ENCODE results near the gene UBQLN1. TPM values are rescaled to one million over a fixed set of nuclear protein-coding genes. Genes with fewer than 3 reads are reported as not detected.

The UBQLN1 gene
- total RNA-seq, 1 experiment from 2014 or later: 162 TPM

- H3K36me3 ChIP-seq (ENCODE audit: insufficient read depth, low read length, poor library complexity, severe bottlenecking): peaks cover 66% of the 10 kb centered on the region
- H3K4me1 ChIP-seq (ENCODE audit: insufficient read depth, low read length, poor library complexity, severe bottlenecking): peaks cover 7% of the 10 kb centered on the region
- no peak overlapping the region for H3K4me3 ChIP-seq (ENCODE audit: low read depth, low read length, poor library complexity, severe bottlenecking)
- H3K9me3 ChIP-seq (ENCODE audit: low read depth, low read length, poor library complexity, severe bottlenecking): no peaks in the 10 kb centered on the region
- no TSS peak for BruUV-seq (replicated peaks)
- intact Hi-C loops (cut with micrococcal nuclease; ENCODE audit: unreplicated experiment): no loop called here
- no peaks in the 10 kb centered on the region for H3K27me3 ChIP-seq (replicated peaks; ENCODE audit: insufficient read depth, low read depth, low read length, poor library complexity)
- DNase-seq (ENCODE audit: low spot score): no peak
- ChIA-PET POLR2A (ENCODE audit: low non-redundant PET) (no interaction called here), CTCF (no interaction called here)
- no peak for TF ChIP-seq CTCF (conservative IDR thresholded peaks at IDR 0.05; ENCODE audit: low read depth, low read length)
- TF ChIP-seq EZH2 (IDR thresholded peaks at IDR 0.05; ENCODE audit: borderline replicate concordance, low read depth, low read length, poor library complexity, severe bottlenecking): no peak
- H3K27ac ChIP-seq (ENCODE audit: low read depth, low read length, poor library complexity, severe bottlenecking): no peak overlapping the region
These were observed 51.6 kb downstream of the UBQLN1 start for GRCh38 chr9:83656032-83656680.

GRCh38 chr9:83655433-83655832 is 52.3 kb downstream of the UBQLN1 start:
- Histone ChIP-seq H3K4me3 (ENCODE audit: low read depth, low read length, poor library complexity, severe bottlenecking) (no peak overlapping the region), H3K27ac (ENCODE audit: low read depth, low read length, poor library complexity, severe bottlenecking) (no peak overlapping the region), H3K27me3 (replicated peaks; ENCODE audit: insufficient read depth, low read depth, low read length, poor library complexity) (no peaks in the 10 kb centered on the region), H3K36me3 (ENCODE audit: insufficient read depth, low read length, poor library complexity, severe bottlenecking) (peaks cover 60% of the 10 kb centered on the region), H3K4me1 (ENCODE audit: insufficient read depth, low read length, poor library complexity, severe bottlenecking) (peaks cover 8% of the 10 kb centered on the region), H3K9me3 (ENCODE audit: low read depth, low read length, poor library complexity, severe bottlenecking) (no peaks in the 10 kb centered on the region)
- no peak for DNase-seq (ENCODE audit: low spot score)
- intact Hi-C loops (cut with micrococcal nuclease; ENCODE audit: unreplicated experiment): no loop called here
- ChIA-PET POLR2A (ENCODE audit: low non-redundant PET) (no interaction called here), CTCF (no interaction called here)
- BruUV-seq (replicated peaks): no TSS peak
- TF ChIP-seq EZH2 (IDR thresholded peaks at IDR 0.05; ENCODE audit: borderline replicate concordance, low read depth, low read length, poor library complexity, severe bottlenecking) (no peak), CTCF (conservative IDR thresholded peaks at IDR 0.05; ENCODE audit: low read depth, low read length) (no peak)

- Histone ChIP-seq H3K4me3 (ENCODE audit: low read depth, low read length, poor library complexity, severe bottlenecking) (no peak overlapping the region), H3K27me3 (replicated peaks; ENCODE audit: insufficient read depth, low read depth, low read length, poor library complexity) (no peaks in the 10 kb centered on the region), H3K4me1 (ENCODE audit: insufficient read depth, low read length, poor library complexity, severe bottlenecking) (peaks cover 29% of the 10 kb centered on the region), H3K27ac (ENCODE audit: low read depth, low read length, poor library complexity, severe bottlenecking) (no peak overlapping the region), H3K9me3 (ENCODE audit: low read depth, low read length, poor library complexity, severe bottlenecking) (no peaks in the 10 kb centered on the region), H3K36me3 (ENCODE audit: insufficient read depth, low read length, poor library complexity, severe bottlenecking) (peaks cover 41% of the 10 kb centered on the region)
- ChIA-PET CTCF (no interaction called here), POLR2A (ENCODE audit: low non-redundant PET) (no interaction called here)
- TF ChIP-seq EZH2 (IDR thresholded peaks at IDR 0.05; ENCODE audit: borderline replicate concordance, low read depth, low read length, poor library complexity, severe bottlenecking): no peak
- TF ChIP-seq CTCF (conservative IDR thresholded peaks at IDR 0.05; ENCODE audit: low read depth, low read length): no peak
- DNase-seq (ENCODE audit: low spot score): no peak
- intact Hi-C loops (cut with micrococcal nuclease; ENCODE audit: unreplicated experiment): no loop called here
- BruUV-seq (replicated peaks): no TSS peak
These were observed 55.3 kb downstream of the UBQLN1 start for GRCh38 chr9:83652433-83652832.
